ENCODE measurements around the gene TTC33. TPM values are rescaled to one million over a fixed set of nuclear protein-coding genes. Genes with fewer than 3 reads are reported as not detected.

TTC33 gene
- total RNA-seq (2021) (29.4 and 30.2 TPM in 2 replicates), Bru-seq, nascent RNA (percentile 64 among the genes with signal in this experiment), BruChase-seq, experiment 1, labeled RNA remaining after a 2-hour chase (percentile 65 among the genes with signal in this experiment), BruChase-seq, experiment 2, labeled RNA remaining after a 6-hour chase (percentile 59 among the genes with signal in this experiment)
- long read RNA-seq, transcript TTC33-201 (5 exons, 2,612 nt): major isoform, 38 of 64 reads
- long read RNA-seq, partial matches to known transcripts: 3 of 64 reads
- long read RNA-seq, other reads (novel, unspliced or antisense): 20 of 64 reads

GRCh38 chr5:40755407-40756365 lies at the start of gene TTC33:
TTC33 (minus strand) TSS chr5:40755961; CDS start chr5:40747018, 8,943 bp downstream.
- Histone ChIP-seq H3K4me2 (peak within 1 kb of the TSS; percentile 85), H3K9me2 (ENCODE audit: insufficient read depth) (no peaks in the 10 kb centered on the region), H3K4me3 (peak within 1 kb of the TSS; percentile 79), H3K27me3 (ENCODE audit: insufficient read depth, low read depth) (no peaks in the 10 kb centered on the region), H4K20me1 (ENCODE audit: insufficient read depth) (0 out of 2 replicates have a peak, but pooled peaks cover 4% of the 10 kb centered on the region), H3K27ac (peak within 1 kb of the TSS; percentile 36), H2AFZ (peak within 1 kb of the TSS; percentile 90), H3K4me1 (replicated peaks; ENCODE audit: insufficient read depth) (peaks cover 11% of the 10 kb centered on the region), H3F3A (ENCODE audit: insufficient read depth, low read depth) (peaks cover 22% of the 10 kb centered on the region), H3K9me3 (ENCODE audit: insufficient read depth, low read depth) (no peaks in the 10 kb centered on the region), H3K79me2 (ENCODE audit: low read depth) (peaks cover 22% of the 10 kb centered on the region), H3K36me3 (ENCODE audit: low read depth) (0 out of 2 replicates have a peak, but pooled peaks cover 3% of the 10 kb centered on the region)
- intact Hi-C loops (cut with micrococcal nuclease; ENCODE audit: unreplicated experiment): loop anchor here (1.0 to 10.0 kb wide), 6 partner anchors 43 to 1176 kb away; partner anchors contain the start of genes PRKAA1, RIMOC1 and RPL37
- TF ChIP-seq CTCF (conservative IDR thresholded peaks at IDR 0.05) (peak; percentile 76), EZH2 (IDR thresholded peaks at IDR 0.05; ENCODE audit: low read depth) (no peak)
- ChIA-PET CTCF (interaction anchor here (0.6 to 0.7 kb wide), 2 partner anchors 24 to 1168 kb away, joined by 3 to 7 read pairs; no protein-coding TSS in a partner anchor), POLR2A (ENCODE audit: unreplicated experiment) (interaction anchor here (0.5 to 0.7 kb wide), 3 partner anchors 67 to 1029 kb away, joined by 3 to 4 read pairs (median 3); no protein-coding TSS in a partner anchor)
- peak; percentile 90 to 99 for DNase-seq
- BruUV-seq (replicated peaks): TSS peak; percentile 93

GRCh38 chr5:40801771-40802562 lies 46.2 kb upstream of the TTC33 start:
- peaks cover 13% of the 10 kb centered on the region for H3K4me1 ChIP-seq (replicated peaks; ENCODE audit: insufficient read depth)
- H3F3A ChIP-seq (ENCODE audit: insufficient read depth, low read depth): peaks cover 21% of the 10 kb centered on the region
- H3K36me3 ChIP-seq (ENCODE audit: low read depth): no peaks in the 10 kb centered on the region
- H3K79me2 ChIP-seq (ENCODE audit: low read depth): peaks cover 19% of the 10 kb centered on the region
- no peak for DNase-seq
- H3K27me3 ChIP-seq (ENCODE audit: insufficient read depth, low read depth): no peaks in the 10 kb centered on the region
- H3K4me3 ChIP-seq: no peak overlapping the region
- H3K27ac ChIP-seq: no peak overlapping the region
- POLR2A ChIA-PET (ENCODE audit: unreplicated experiment): interaction anchor here (0.6 kb wide), 1 partner anchor 20 kb away, joined by 3 read pairs; no protein-coding TSS in a partner anchor
- no peak overlapping the region for H2AFZ ChIP-seq
- no TSS peak for BruUV-seq (replicated peaks)
- H3K9me3 ChIP-seq (ENCODE audit: insufficient read depth, low read depth): no peaks in the 10 kb centered on the region
- no peaks in the 10 kb centered on the region; the same call in 1 of the 2 replicates for H3K9me2 ChIP-seq (ENCODE audit: insufficient read depth)
- H4K20me1 ChIP-seq (ENCODE audit: insufficient read depth): peaks cover 4% of the 10 kb centered on the region; the same call in 1 of the 2 replicates
- no peak overlapping the region for H3K4me2 ChIP-seq
- intact Hi-C loops (cut with micrococcal nuclease; ENCODE audit: unreplicated experiment): no loop called here
- TF ChIP-seq EZH2 (IDR thresholded peaks at IDR 0.05; ENCODE audit: low read depth): no peak
- no peak for TF ChIP-seq CTCF (conservative IDR thresholded peaks at IDR 0.05)
- CTCF ChIA-PET: interaction anchor here (0.7 kb wide), 1 partner anchor 34 kb away, joined by 5 read pairs; no protein-coding TSS in a partner anchor
